ENCODE data around the gene HAND1.

HAND1 gene

GRCh38 chr5:154498994-154499393 is 21.0 kb upstream of the HAND1 start:
- TF ChIP-seq CTCF (IDR thresholded peaks at IDR 0.05; ENCODE audit: low read depth, low read length, missing control alignments), result no peak
- H3K4me3 ChIP-seq (replicated peaks; ENCODE audit: low read depth, low read length), result no peak overlapping the region
- no peak for DNase-seq (ENCODE audit: extremely low read depth, low read depth)

GRCh38 chr5:154498591-154498990 is 20.6 kb upstream of the HAND1 start:
- DNase-seq (ENCODE audit: extremely low read depth, low read depth), result no peak
- H3K4me3 ChIP-seq (replicated peaks; ENCODE audit: low read depth, low read length), result no peak overlapping the region
- TF ChIP-seq CTCF (IDR thresholded peaks at IDR 0.05; ENCODE audit: low read depth, low read length, missing control alignments), result no peak

- TF ChIP-seq CTCF (IDR thresholded peaks at IDR 0.05; ENCODE audit: low read depth, low read length, missing control alignments), result no peak
- no peak for DNase-seq (ENCODE audit: extremely low read depth, low read depth)
- H3K4me3 ChIP-seq (replicated peaks; ENCODE audit: low read depth, low read length), result no peak overlapping the region
These were observed 16.0 kb upstream of the HAND1 start for GRCh38 chr5:154494036-154494435.

GRCh38 chr5:154493274-154493673 is 15.2 kb upstream of the HAND1 start:
- no peak for TF ChIP-seq CTCF (IDR thresholded peaks at IDR 0.05; ENCODE audit: low read depth, low read length, missing control alignments)
- DNase-seq (ENCODE audit: extremely low read depth, low read depth), result no peak
- no peak overlapping the region for H3K4me3 ChIP-seq (replicated peaks; ENCODE audit: low read depth, low read length)

- H3K4me3 ChIP-seq (replicated peaks; ENCODE audit: low read depth, low read length), result no peak overlapping the region
- no peak for DNase-seq (ENCODE audit: extremely low read depth, low read depth)
- no peak for TF ChIP-seq CTCF (IDR thresholded peaks at IDR 0.05; ENCODE audit: low read depth, low read length, missing control alignments)
These were observed 13.9 kb upstream of the HAND1 start for GRCh38 chr5:154491941-154492340.

GRCh38 chr5:154487541-154487940 is 9.5 kb upstream of the HAND1 start:
- TF ChIP-seq CTCF (IDR thresholded peaks at IDR 0.05; ENCODE audit: low read depth, low read length, missing control alignments), result no peak
- DNase-seq (ENCODE audit: extremely low read depth, low read depth), result no peak
- no peak overlapping the region for H3K4me3 ChIP-seq (replicated peaks; ENCODE audit: low read depth, low read length)

GRCh38 chr5:154486427-154486866 is 8.4 kb upstream of the HAND1 start:
- H3K4me3 ChIP-seq (replicated peaks; ENCODE audit: low read depth, low read length), result no peak overlapping the region
- TF ChIP-seq CTCF (IDR thresholded peaks at IDR 0.05; ENCODE audit: low read depth, low read length, missing control alignments), result no peak
- DNase-seq (ENCODE audit: extremely low read depth, low read depth), result no peak

Measured in HFF-Myc (cell line).